Measurements from ENCODE around the gene CCDC106. TPM values are rescaled to one million over a fixed set of nuclear protein-coding genes. Genes with fewer than 3 reads are reported as not detected.
A peak's percentile ranks its signal among the peaks of the same experiment; 100 is the strongest.

Gene CCDC106
- polyA plus RNA-seq, 1 donor = 11.6 TPM

DNA sequence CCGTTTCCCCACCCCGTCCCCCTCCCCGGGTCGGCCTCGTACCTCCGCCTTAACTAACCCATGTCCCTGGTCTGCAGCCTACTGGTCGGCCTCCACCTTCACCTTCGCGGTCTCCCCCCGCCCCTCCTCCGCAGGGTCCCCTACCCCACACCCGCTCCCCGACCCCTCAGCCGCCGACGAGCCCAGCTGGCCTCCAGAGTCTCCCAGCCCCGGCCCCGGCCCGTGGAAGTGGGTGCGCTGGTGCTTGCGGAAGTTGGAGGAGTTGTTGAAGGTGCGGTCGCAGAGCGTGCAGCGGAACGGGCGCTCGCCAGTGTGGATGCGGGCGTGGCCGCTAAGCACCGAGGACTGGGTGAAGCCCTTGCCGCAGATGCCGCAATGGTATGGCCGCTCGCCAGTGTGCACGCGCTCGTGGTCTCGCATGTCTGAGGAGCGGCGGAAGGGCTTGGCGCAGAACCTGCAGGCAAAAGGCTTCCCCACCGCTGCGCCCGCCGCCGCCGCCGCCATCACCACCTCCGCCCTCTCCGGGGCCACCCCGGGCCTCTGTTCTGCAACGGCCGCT is 26.3 kb upstream of the CCDC106 start:
- WGBS (ENCODE audit: insufficient coverage, low lambda C conversion rate) = 100% methylated on average over 4 of the region's 55 CpGs
- H3K4me3 ChIP-seq (ENCODE audit: low read length) = no peak overlapping the region
- peaks cover 27% of the 10 kb centered on the region for H3K36me3 ChIP-seq (ENCODE audit: control insufficient read depth, insufficient read depth, low read length)
- H3K4me1 ChIP-seq (ENCODE audit: control insufficient read depth, insufficient read depth, low read length) = peaks cover 14% of the 10 kb centered on the region
- H3K27ac ChIP-seq (ENCODE audit: low read length) = no peak overlapping the region
- no peak for DNase-seq
- H3K9me3 ChIP-seq (ENCODE audit: control insufficient read depth, low read depth, low read length) = no peaks in the 10 kb centered on the region
- no peaks in the 10 kb centered on the region for H3K27me3 ChIP-seq (ENCODE audit: control insufficient read depth, insufficient read depth, low read length)

DNA sequence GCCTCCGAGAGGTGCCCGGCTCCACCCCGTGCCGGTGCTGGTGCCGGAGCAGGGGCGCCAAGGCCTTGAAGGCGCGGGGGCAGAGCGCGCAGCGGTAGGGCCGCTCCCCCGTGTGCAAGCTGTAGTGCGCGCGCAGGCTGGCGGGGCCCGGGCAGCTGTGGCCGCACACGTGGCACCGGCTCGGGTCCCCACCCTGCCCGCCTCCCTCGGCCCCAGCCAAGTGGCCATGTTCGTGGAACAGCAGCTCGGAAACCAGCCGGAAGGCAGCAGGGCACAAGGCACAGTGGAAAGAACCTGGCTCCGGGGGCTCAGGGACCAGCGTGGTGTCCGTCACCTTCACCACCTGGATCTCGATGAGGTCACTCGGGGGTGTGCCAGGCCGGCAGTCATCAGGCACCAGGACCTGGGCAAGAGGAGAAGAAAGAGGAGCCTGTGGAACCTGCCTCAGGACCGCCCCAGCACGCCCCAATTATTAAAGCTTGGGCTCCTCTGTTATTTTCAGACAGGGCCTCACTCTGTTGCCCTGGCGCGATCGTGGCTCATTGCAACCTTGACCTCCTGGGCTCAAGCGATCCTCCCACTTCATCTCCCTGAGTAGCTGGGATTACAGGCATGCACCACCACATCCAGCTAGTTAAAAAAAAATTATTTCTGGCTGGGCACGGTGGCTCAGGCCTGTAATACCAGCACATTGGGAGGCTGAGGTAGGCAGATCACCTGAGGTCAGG is 25.6 kb upstream of the CCDC106 start:
- Histone ChIP-seq H3K4me1 (ENCODE audit: control insufficient read depth, insufficient read depth, low read length) (peaks cover 14% of the 10 kb centered on the region), H3K27ac (ENCODE audit: low read length) (no peak overlapping the region), H3K4me3 (ENCODE audit: low read length) (no peak overlapping the region), H3K27me3 (ENCODE audit: control insufficient read depth, insufficient read depth, low read length) (no peaks in the 10 kb centered on the region), H3K36me3 (ENCODE audit: control insufficient read depth, insufficient read depth, low read length) (peaks cover 21% of the 10 kb centered on the region), H3K9me3 (ENCODE audit: control insufficient read depth, low read depth, low read length) (no peaks in the 10 kb centered on the region)
- no CpG with 5 or more reads among the region's 40 CpGs for WGBS (ENCODE audit: insufficient coverage, low lambda C conversion rate)
- no peak for DNase-seq

DNA sequence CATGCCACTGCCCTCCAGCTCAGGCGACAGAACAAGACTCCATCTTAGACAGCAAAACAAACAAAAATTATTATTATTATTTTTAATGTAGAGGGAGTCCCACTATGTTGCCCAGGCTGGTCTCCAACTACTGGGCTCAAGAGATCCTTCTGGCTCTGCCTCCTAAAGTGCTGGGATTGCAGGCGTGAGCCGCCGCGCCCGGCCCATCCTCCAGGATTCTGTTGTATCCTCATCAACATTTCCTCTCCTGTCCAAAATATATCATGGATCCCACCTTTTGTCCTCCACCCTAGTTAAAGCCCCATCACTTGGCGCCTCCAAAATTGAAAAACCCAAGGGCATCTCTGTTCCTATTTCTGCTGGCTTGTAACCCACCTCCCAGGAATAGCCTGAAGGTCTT is 24.9 kb upstream of the CCDC106 start:
- Histone ChIP-seq H3K36me3 (ENCODE audit: control insufficient read depth, insufficient read depth, low read length) (peaks cover 18% of the 10 kb centered on the region), H3K4me1 (ENCODE audit: control insufficient read depth, insufficient read depth, low read length) (peaks cover 14% of the 10 kb centered on the region), H3K4me3 (ENCODE audit: low read length) (no peak overlapping the region), H3K27me3 (ENCODE audit: control insufficient read depth, insufficient read depth, low read length) (no peaks in the 10 kb centered on the region), H3K9me3 (ENCODE audit: control insufficient read depth, low read depth, low read length) (no peaks in the 10 kb centered on the region), H3K27ac (ENCODE audit: low read length) (no peak overlapping the region)
- DNase-seq = no peak
- no CpG with 5 or more reads among the region's 7 CpGs for WGBS (ENCODE audit: insufficient coverage, low lambda C conversion rate)

DNA sequence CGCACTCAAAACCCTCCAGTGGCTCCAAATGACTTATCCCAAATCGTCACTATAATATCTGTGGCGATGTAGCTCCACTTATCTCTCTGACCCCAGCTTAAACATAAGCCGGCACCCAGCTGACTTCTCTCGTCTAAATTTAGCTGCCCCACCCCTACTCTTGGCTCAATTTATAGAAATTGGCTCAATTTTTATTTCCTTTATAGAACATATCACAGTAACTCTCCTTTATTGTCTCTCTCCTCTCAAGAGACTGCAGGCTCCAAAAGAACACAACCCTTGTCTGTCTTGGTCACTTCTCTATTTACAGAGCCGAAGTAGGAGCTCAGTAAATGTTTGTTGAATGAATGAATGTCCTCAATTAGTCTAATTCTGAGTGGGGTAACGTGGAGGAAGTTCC is 24.5 kb upstream of the CCDC106 start:
- WGBS (ENCODE audit: insufficient coverage, low lambda C conversion rate) = 67% methylated on average over 1 of the region's 7 CpGs
- peak in 1 of 2 donors; percentile 2 for DNase-seq
- Histone ChIP-seq H3K27ac (ENCODE audit: low read length) (peak overlapping the region; percentile 27), H3K36me3 (ENCODE audit: control insufficient read depth, insufficient read depth, low read length) (peaks cover 18% of the 10 kb centered on the region), H3K9me3 (ENCODE audit: control insufficient read depth, low read depth, low read length) (no peaks in the 10 kb centered on the region), H3K27me3 (ENCODE audit: control insufficient read depth, insufficient read depth, low read length) (no peaks in the 10 kb centered on the region), H3K4me3 (ENCODE audit: low read length) (peak overlapping the region; percentile 33), H3K4me1 (ENCODE audit: control insufficient read depth, insufficient read depth, low read length) (peaks cover 14% of the 10 kb centered on the region)

DNA sequence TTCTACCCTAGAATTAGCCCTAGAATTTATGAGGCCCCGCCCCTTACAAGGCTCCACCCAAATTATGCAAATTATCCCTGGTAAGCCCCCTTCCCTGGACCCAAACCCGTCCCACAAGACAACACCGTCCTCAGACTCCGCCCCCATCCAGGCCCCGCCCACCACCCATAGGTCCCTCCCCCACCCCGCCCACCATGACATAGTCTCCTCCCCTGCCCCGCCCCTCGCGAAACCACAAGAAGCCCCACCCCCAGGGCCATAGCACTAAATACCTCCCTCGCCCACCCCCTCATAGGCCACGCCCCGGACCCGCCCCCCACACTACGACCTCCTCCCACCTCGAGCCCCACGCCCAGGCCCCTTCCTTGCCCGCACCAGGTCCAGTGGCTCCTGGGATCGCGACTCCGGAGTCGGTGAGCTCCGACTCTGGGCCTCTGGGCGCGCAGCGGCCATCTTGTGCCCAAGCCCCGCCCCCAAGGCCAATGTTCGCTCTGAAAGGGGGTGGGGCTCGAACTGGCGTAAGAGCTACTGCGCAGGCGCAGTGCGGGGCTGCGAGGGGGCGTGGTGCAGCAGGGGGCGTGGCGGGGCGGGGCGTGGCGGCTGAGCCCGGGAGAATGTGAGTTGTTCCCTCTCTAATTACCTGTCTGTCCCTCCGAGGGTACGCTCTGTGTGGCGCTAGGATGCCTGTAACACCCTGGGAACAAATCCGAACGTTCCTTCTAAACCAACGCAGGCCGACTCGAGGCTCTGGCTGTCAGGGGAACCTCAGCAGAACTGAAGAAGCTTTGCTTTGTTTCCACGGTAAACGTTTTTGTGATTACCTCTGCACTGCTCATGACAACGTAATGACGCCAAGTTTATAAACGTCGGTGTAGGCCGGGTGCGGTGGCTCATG is 23.7 kb upstream of the CCDC106 start, which contains the start of gene ZNF784:
Gene ZNF784 (minus strand): TSS at position 458 of the 895 bp plus-strand sequence. CDS start 5 bp downstream, at position 453.
- DNase-seq = peak; percentile 93 to 95
- H3K4me1 ChIP-seq (ENCODE audit: control insufficient read depth, insufficient read depth, low read length) = peaks cover 14% of the 10 kb centered on the region
- peak within 1 kb of the TSS; percentile 75 for H3K4me3 ChIP-seq (ENCODE audit: low read length)
- no CpG with 5 or more reads among the region's 56 CpGs for WGBS (ENCODE audit: insufficient coverage, low lambda C conversion rate)
- peak within 1 kb of the TSS; percentile 96 for H3K27ac ChIP-seq (ENCODE audit: low read length)
- H3K9me3 ChIP-seq (ENCODE audit: control insufficient read depth, low read depth, low read length) = no peaks in the 10 kb centered on the region
- no peaks in the 10 kb centered on the region for H3K27me3 ChIP-seq (ENCODE audit: control insufficient read depth, insufficient read depth, low read length)
- H3K36me3 ChIP-seq (ENCODE audit: control insufficient read depth, insufficient read depth, low read length) = peaks cover 18% of the 10 kb centered on the region

DNA sequence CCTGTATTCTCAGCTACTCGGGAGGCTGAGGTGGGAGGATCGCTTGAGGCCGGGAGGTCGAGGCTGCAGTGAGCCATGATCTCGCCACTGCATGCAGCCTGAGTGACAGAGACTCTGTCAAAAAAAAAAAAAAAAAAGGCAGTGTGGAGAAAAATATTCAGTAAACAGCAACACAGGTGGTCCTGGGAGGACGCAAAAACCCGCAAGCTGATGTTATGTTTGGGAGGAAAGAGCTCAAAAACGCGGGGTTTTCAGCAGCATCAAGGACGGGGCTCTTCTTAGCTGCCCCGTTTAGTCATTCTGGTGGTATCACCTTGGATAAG is 23.0 kb upstream of the CCDC106 start:
- H3K4me3 ChIP-seq (ENCODE audit: low read length) = peak overlapping the region; percentile 75
- no CpG with 5 or more reads among the region's 11 CpGs for WGBS (ENCODE audit: insufficient coverage, low lambda C conversion rate)
- H3K4me1 ChIP-seq (ENCODE audit: control insufficient read depth, insufficient read depth, low read length) = peaks cover 14% of the 10 kb centered on the region

DNA sequence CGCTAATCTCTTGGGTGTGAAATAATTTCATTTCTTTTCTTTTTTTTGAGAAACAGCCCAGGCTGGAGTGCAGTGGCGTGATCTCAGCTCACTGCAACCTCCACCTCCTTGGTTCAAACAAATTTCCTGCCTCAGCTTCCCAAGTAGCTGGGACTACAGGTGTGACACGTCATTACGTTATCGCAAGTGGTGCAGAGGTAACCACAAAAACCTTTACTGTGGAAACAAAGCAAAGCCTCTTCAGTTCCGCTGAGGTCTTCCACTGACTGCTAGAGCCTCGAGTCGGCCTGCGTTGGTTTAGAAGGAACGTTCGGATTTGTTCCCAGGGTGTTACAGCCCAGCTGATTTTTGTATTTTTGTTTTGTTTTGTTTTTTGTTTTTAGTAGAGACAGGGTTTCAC is 21.7 kb upstream of the CCDC106 start:
- Histone ChIP-seq H3K4me3 (ENCODE audit: low read length) (no peak overlapping the region), H3K9me3 (ENCODE audit: control insufficient read depth, low read depth, low read length) (no peaks in the 10 kb centered on the region), H3K4me1 (ENCODE audit: control insufficient read depth, insufficient read depth, low read length) (peaks cover 14% of the 10 kb centered on the region), H3K27ac (ENCODE audit: low read length) (no peak overlapping the region), H3K36me3 (ENCODE audit: control insufficient read depth, insufficient read depth, low read length) (peaks cover 6% of the 10 kb centered on the region), H3K27me3 (ENCODE audit: control insufficient read depth, insufficient read depth, low read length) (no peaks in the 10 kb centered on the region)
- WGBS (ENCODE audit: insufficient coverage, low lambda C conversion rate) = no CpG with 5 or more reads among the region's 11 CpGs
- no peak for DNase-seq

More for the DNA sequence above, 23.0 kb upstream of the CCDC106 start:
- no peak for DNase-seq
- H3K9me3 ChIP-seq (ENCODE audit: control insufficient read depth, low read depth, low read length) = no peaks in the 10 kb centered on the region
- H3K36me3 ChIP-seq (ENCODE audit: control insufficient read depth, insufficient read depth, low read length) = peaks cover 18% of the 10 kb centered on the region
- H3K27ac ChIP-seq (ENCODE audit: low read length) = peak overlapping the region; percentile 96
- H3K27me3 ChIP-seq (ENCODE audit: control insufficient read depth, insufficient read depth, low read length) = no peaks in the 10 kb centered on the region

DNA sequence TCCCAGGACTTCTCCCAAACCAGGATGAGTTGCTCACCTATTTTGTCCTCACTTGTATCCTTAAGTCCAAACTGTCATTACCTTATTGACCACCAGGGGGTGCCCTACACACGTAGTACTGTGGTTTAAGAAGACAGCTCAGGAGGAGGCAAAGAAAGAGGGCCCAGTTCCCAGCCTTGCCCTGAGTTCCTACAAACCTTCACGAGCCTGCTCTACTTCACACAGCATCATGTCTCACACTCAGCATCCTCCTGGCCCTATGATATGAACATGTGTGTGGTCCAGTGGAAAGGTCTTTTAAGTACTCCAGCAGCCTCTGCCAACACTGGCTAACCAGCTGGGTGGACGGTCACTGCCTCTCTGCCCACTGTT is 15.6 kb upstream of the CCDC106 start:
- Histone ChIP-seq H3K27ac (ENCODE audit: low read length) (no peak overlapping the region), H3K36me3 (ENCODE audit: control insufficient read depth, insufficient read depth, low read length) (no peaks in the 10 kb centered on the region), H3K4me1 (ENCODE audit: control insufficient read depth, insufficient read depth, low read length) (peaks cover 11% of the 10 kb centered on the region), H3K4me3 (ENCODE audit: low read length) (no peak overlapping the region), H3K27me3 (ENCODE audit: control insufficient read depth, insufficient read depth, low read length) (no peaks in the 10 kb centered on the region), H3K9me3 (ENCODE audit: control insufficient read depth, low read depth, low read length) (no peaks in the 10 kb centered on the region)
- WGBS (ENCODE audit: insufficient coverage, low lambda C conversion rate) = no CpG with 5 or more reads among the region's 3 CpGs
- peak; percentile 86 to 93 for DNase-seq

DNA sequence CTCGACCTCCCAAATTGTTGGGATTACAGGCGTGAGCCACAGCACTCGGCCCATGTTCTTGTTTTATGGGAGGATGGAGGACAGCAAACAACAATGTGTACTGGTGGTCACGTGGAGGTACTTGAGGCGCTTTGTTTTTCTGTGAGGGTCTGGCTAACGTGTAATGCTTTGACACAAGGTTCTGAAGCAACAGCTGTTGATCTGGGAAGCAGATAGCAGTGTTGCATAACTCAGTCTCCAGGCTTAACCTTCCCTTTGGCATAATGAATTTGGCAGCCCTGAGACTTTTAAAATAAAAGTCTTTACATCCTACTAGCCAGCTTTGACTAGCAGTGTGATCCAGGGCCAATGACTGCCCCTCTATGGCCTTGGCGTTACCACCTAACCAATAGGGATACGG is 14.2 kb upstream of the CCDC106 start:
- peak in 1 of 2 donors; percentile 1 for DNase-seq
- H3K4me3 ChIP-seq (ENCODE audit: low read length) = no peak overlapping the region

DNA sequence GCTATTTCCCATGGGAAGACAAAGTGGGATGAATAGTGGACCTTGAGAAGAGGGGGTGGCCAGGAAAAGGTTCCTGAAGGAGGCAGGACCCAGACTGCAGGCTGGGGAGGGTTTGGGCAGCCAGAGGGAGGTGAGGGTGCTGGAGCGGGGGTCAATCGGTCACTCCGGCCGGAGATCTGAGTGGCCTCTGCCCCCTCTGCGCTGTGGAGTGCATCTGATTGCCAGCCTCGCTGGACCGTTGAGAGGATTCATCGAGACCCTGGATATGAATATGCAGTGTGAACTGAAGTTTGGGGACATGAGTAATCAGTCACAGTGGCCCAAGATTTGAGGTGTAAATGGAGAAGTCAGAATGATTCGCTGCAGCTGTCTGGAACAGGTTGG is 12.7 kb upstream of the CCDC106 start:
- Histone ChIP-seq H3K4me1 (ENCODE audit: control insufficient read depth, insufficient read depth, low read length) (peaks cover 15% of the 10 kb centered on the region), H3K9me3 (ENCODE audit: control insufficient read depth, low read depth, low read length) (peaks cover 5% of the 10 kb centered on the region), H3K36me3 (ENCODE audit: control insufficient read depth, insufficient read depth, low read length) (peaks cover 4% of the 10 kb centered on the region), H3K27me3 (ENCODE audit: control insufficient read depth, insufficient read depth, low read length) (no peaks in the 10 kb centered on the region), H3K27ac (ENCODE audit: low read length) (peak overlapping the region; percentile 94), H3K4me3 (ENCODE audit: low read length) (peak overlapping the region; percentile 99)
- peak in 1 of 2 donors; percentile 28 for DNase-seq
- 0% methylated on average over 3 of the region's 9 CpGs for WGBS (ENCODE audit: insufficient coverage, low lambda C conversion rate)

More for the DNA sequence above, 14.2 kb upstream of the CCDC106 start:
- H3K27ac ChIP-seq (ENCODE audit: low read length) = no peak overlapping the region
- no peaks in the 10 kb centered on the region for H3K27me3 ChIP-seq (ENCODE audit: control insufficient read depth, insufficient read depth, low read length)
- H3K4me1 ChIP-seq (ENCODE audit: control insufficient read depth, insufficient read depth, low read length) = peaks cover 11% of the 10 kb centered on the region
- H3K9me3 ChIP-seq (ENCODE audit: control insufficient read depth, low read depth, low read length) = no peaks in the 10 kb centered on the region
- peaks cover 4% of the 10 kb centered on the region for H3K36me3 ChIP-seq (ENCODE audit: control insufficient read depth, insufficient read depth, low read length)
- WGBS (ENCODE audit: insufficient coverage, low lambda C conversion rate) = no CpG with 5 or more reads among the region's 8 CpGs
